DOHH2 (cell line): ENCODE measurements around the gene HOXC4.

Experiments
- CTCF ChIP-seq: fragments of 200-600 bp; sonication (generic); IDR thresholded peaks from one replicate; pipeline ENCODE4 v1.5.1; 2014; ENCODE audit warnings: antibody characterized with exemption, mild to moderate bottlenecking, low read depth, low read length; ENCODE audit not compliant: poor library complexity, severe bottlenecking
- EZH2phosphoT487 ChIP-seq: fragments of 200-600 bp; sonication (generic); IDR thresholded peaks from 2 replicates; pipeline ENCODE4 v1.6.1; 2017; ENCODE audit warnings: borderline replicate concordance, mild to moderate bottlenecking, antibody characterized with exemption, low read length, moderate library complexity, mixed read lengths

DNA sequence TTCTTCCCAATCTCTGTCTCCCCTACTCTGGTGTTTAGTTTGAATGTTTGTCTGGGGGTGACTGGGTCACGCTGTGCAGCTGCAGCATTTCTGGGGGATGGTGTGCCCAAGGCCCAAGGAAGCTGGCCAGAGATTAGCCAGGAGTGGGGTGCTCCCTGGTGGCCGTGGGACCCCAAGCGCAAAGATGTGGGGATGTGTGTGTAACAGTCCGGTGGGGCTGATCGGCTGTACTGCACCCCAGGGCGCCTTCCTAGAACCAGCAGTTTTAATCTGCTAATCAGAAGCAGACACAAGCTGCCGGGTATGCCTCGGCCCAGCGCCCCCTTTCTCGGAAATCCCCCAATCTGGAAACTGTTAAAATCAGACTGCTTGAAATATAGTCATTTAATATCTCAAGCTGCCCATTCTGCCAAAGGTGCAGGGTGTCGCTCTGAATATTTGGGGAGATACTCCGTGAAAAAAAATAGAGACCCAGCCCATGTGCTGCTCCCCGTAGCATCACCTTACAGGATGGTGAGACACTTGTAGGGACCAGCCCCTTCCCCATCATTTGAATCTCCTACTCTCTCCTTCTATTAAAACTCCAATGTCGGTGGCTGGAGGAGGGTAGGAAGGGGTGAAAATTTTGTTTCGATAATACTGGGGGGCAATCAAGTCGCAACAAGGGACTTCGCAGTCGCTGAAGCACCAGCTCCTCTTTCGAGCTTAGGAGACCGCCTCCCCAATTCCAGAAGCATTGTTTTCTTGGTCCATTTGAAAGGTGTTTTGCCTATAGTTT, 49.4 kb upstream of the HOXC4 start:
- peak; percentile 14 for TF ChIP-seq CTCF
- TF ChIP-seq EZH2phosphoT487 = no peak
